Stimulated activated CD4-positive, alpha-beta T cell treated with anti-CD3 and anti-CD28 coated beads, TNF-alpha, amount 100 ng/mL, for 24 hours (primary cell): Measurements from ENCODE around the gene DUSP14.
"Not testable (repeated sequence)": the region's sequence is repeated elsewhere in the genome, so short reads cannot be mapped to it uniquely, and the experiment has no call there.

Source experiments
- DNase-seq, 3 experiments: peaks; one replicate each; pipeline ENCODE4 v3.0.0-alpha.2; 2020; ENCODE audit warnings: low read depth in 3 of 3

The DUSP14 gene

GRCh38 chr17:37489197-37490001 is at the start of gene DUSP14:
TSS of gene DUSP14 (plus strand) at chr17:37489891. CDS start at chr17:37512273, 22,382 bp downstream.
- DNase-seq, result peak; percentile 52 to 74 (median 69)

- no peak for DNase-seq
Observed at GRCh38 chr17:37440424-37440823, 49.3 kb upstream of the DUSP14 start.

GRCh38 chr17:37441369-37442014 is 48.2 kb upstream of the DUSP14 start:
- not testable (repeated sequence) for DNase-seq

- DNase-seq, result no peak
Observed at GRCh38 chr17:37446027-37446426, 43.7 kb upstream of the DUSP14 start.

GRCh38 chr17:37447641-37448040 is 42.0 kb upstream of the DUSP14 start:
- DNase-seq, result no peak

- no peak for DNase-seq
Observed at GRCh38 chr17:37450112-37450511, 39.6 kb upstream of the DUSP14 start.

- not testable (repeated sequence) for DNase-seq
Observed at GRCh38 chr17:37457801-37458200, 31.9 kb upstream of the DUSP14 start.

GRCh38 chr17:37458805-37459204 is 30.9 kb upstream of the DUSP14 start:
- DNase-seq, result no peak

GRCh38 chr17:37461668-37462067 is 28.0 kb upstream of the DUSP14 start:
- no peak for DNase-seq

- no peak for DNase-seq
Observed at GRCh38 chr17:37462492-37462891, 27.2 kb upstream of the DUSP14 start.

- no peak for DNase-seq
Observed at GRCh38 chr17:37463039-37463438, 26.7 kb upstream of the DUSP14 start.

- no peak for DNase-seq
Observed at GRCh38 chr17:37465069-37465616, 24.5 kb upstream of the DUSP14 start.

GRCh38 chr17:37466471-37466870 is 23.2 kb upstream of the DUSP14 start:
- DNase-seq, result no peak

- DNase-seq, result no peak
Observed at GRCh38 chr17:37470181-37470580, 19.5 kb upstream of the DUSP14 start.

GRCh38 chr17:37475731-37476420 is 13.8 kb upstream of the DUSP14 start:
- DNase-seq, result no peak

GRCh38 chr17:37476431-37477120 is 13.1 kb upstream of the DUSP14 start:
- DNase-seq, result no peak

GRCh38 chr17:37478187-37478586 is 11.5 kb upstream of the DUSP14 start:
- no peak for DNase-seq

GRCh38 chr17:37479025-37479424 is 10.7 kb upstream of the DUSP14 start:
- no peak for DNase-seq

- no peak for DNase-seq
Observed at GRCh38 chr17:37480427-37480826, 9.3 kb upstream of the DUSP14 start.

- DNase-seq, result no peak
Observed at GRCh38 chr17:37481001-37481665, 8.6 kb upstream of the DUSP14 start.
